ENCODE measurements around the gene DNHD1. TPM values are rescaled to one million over a fixed set of nuclear protein-coding genes. Genes with fewer than 3 reads are reported as not detected.

DNHD1 gene
- total and polyA plus RNA-seq, 2 experiments from 2014 or later: 3.6 to 9.6 TPM

DNA sequence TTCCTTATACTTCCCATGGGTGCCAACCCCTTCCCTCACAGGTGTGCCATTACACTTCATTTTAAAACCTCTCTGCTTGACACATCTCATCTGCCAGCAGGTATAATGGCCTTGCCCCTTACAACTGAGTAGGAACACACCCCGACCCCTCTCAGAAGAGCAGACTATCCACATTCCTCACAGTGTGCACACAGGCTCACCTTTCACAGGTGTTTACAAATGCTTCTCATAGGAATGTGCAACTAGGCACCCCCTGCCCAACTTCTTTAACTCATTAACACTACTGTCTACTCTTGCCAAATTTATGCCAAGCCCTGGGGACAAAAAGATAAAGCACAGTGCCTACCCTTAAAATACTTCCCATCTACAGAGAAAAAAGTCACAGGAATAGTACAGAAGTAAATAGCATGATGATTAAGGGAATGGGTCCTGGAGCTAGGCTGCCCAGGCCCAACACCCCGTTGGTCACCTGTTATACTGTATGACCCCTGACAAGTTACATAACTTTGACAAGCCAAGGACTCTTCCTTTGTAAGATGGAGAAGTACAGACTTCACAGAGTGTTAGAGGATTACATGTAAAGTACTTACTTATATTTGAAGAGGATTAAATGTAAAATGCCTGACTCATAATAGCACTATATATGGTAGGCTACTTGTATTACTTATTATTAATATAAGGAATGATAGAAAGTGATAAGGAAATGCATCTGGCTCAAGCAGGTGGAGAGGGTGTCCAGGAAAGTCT lies 38.6 kb upstream of the DNHD1 start:
- Histone ChIP-seq H2AFZ (no peak overlapping the region), H4K20me1 (replicated peaks; ENCODE audit: insufficient read depth) (no peaks in the 10 kb centered on the region), H3K4me1 (ENCODE audit: insufficient read depth) (no peaks in the 10 kb centered on the region), H3F3A (replicated peaks; ENCODE audit: low read depth) (no peaks in the 10 kb centered on the region), H3K27ac (ENCODE audit: low read depth) (no peak overlapping the region), H3K9me2 (ENCODE audit: insufficient read depth) (no peaks in the 10 kb centered on the region), H3K36me3 (ENCODE audit: insufficient read depth) (no peaks in the 10 kb centered on the region), H3K4me3 (no peak overlapping the region), H3K4me2 (no peak overlapping the region), H3K27me3 (ENCODE audit: insufficient read depth) (no peaks in the 10 kb centered on the region), H3K79me2 (replicated peaks; ENCODE audit: insufficient read depth) (no peaks in the 10 kb centered on the region)
- Mint-ChIP-seq H3K27me3 (ENCODE audit: insufficient read depth, low read depth, poor library complexity) (no peaks in the 10 kb centered on the region), H3K4me1 (no peaks in the 10 kb centered on the region), H3K36me3 (ENCODE audit: low read depth) (0 out of 3 replicates have a peak, but pooled peaks cover 3% of the 10 kb centered on the region), H3K9me3 (no peaks in the 10 kb centered on the region), H3K4me3 (no peak overlapping the region), H3K27ac (no peak overlapping the region)
- ATAC-seq (no peak), DNase-seq (ENCODE audit: low spot score) (no peak)
- TF ChIP-seq, protein P1, sequence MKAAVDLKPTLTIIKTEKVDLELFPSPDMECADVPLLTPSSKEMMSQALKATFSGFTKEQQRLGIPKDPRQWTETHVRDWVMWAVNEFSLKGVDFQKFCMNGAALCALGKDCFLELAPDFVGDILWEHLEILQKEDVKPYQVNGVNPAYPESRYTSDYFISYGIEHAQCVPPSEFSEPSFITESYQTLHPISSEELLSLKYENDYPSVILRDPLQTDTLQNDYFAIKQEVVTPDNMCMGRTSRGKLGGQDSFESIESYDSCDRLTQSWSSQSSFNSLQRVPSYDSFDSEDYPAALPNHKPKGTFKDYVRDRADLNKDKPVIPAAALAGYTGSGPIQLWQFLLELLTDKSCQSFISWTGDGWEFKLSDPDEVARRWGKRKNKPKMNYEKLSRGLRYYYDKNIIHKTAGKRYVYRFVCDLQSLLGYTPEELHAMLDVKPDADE (IDR thresholded peaks at IDR 0.05): no peak
- no peak for TF ChIP-seq POLR2AphosphoS5 (IDR thresholded peaks at IDR 0.05; ENCODE audit: low read depth)
- no peak for TF ChIP-seq NANOG (IDR thresholded peaks at IDR 0.05; ENCODE audit: borderline replicate concordance)
- no peak for TF ChIP-seq ZNF331 (CRISPR knock-in tag; IDR thresholded peaks at IDR 0.05; ENCODE audit: low read depth)
- no peak for TF ChIP-seq CTCF (conservative IDR thresholded peaks at IDR 0.05; ENCODE audit: low read depth in 2 of 2)

GRCh38 chr11:6459099-6459450 lies 38.0 kb upstream of the DNHD1 start:
- Mint-ChIP-seq H3K9me3 (no peaks in the 10 kb centered on the region), H3K36me3 (ENCODE audit: low read depth) (0 out of 3 replicates have a peak, but pooled peaks cover 5% of the 10 kb centered on the region), H3K27me3 (ENCODE audit: insufficient read depth, low read depth, poor library complexity) (no peaks in the 10 kb centered on the region), H3K4me1 (no peaks in the 10 kb centered on the region), H3K27ac (no peak overlapping the region), H3K4me3 (no peak overlapping the region)
- no peak overlapping the region for H3K4me3 ChIP-seq
- DNase-seq (ENCODE audit: low spot score) (no peak), ATAC-seq (no peak)
- H3K27me3 ChIP-seq (ENCODE audit: insufficient read depth): no peaks in the 10 kb centered on the region
- no peaks in the 10 kb centered on the region for H4K20me1 ChIP-seq (replicated peaks; ENCODE audit: insufficient read depth)
- no peaks in the 10 kb centered on the region for H3K9me2 ChIP-seq (ENCODE audit: insufficient read depth)
- no peaks in the 10 kb centered on the region for H3K4me1 ChIP-seq (ENCODE audit: insufficient read depth)
- H3F3A ChIP-seq (replicated peaks; ENCODE audit: low read depth): no peaks in the 10 kb centered on the region
- H3K36me3 ChIP-seq (ENCODE audit: insufficient read depth): no peaks in the 10 kb centered on the region
- no peaks in the 10 kb centered on the region for H3K79me2 ChIP-seq (replicated peaks; ENCODE audit: insufficient read depth)
- H2AFZ ChIP-seq: no peak overlapping the region
- no peak overlapping the region for H3K4me2 ChIP-seq
- no peak overlapping the region for H3K27ac ChIP-seq (ENCODE audit: low read depth)
- TF ChIP-seq REST (IDR thresholded peaks at IDR 0.05; ENCODE audit: unreplicated experiment) (no peak), ZNF114 (CRISPR knock-in tag; IDR thresholded peaks at IDR 0.05) (no peak), POLR2AphosphoS5 (IDR thresholded peaks at IDR 0.05; ENCODE audit: low read depth) (no peak), STAT1 (IDR thresholded peaks at IDR 0.05; ENCODE audit: unreplicated experiment) (no peak), EZH2phosphoT487 (IDR thresholded peaks at IDR 0.05; ENCODE audit: unreplicated experiment) (no peak), EZH2 (IDR thresholded peaks at IDR 0.05; ENCODE audit: low read depth, unreplicated experiment) (no peak), ZNF331 (CRISPR knock-in tag; IDR thresholded peaks at IDR 0.05; ENCODE audit: low read depth) (no peak)
